Measurements from ENCODE around the gene COL19A1.
A peak's percentile ranks its signal among the peaks of the same experiment; 100 is the strongest.

COL19A1 gene

DNA sequence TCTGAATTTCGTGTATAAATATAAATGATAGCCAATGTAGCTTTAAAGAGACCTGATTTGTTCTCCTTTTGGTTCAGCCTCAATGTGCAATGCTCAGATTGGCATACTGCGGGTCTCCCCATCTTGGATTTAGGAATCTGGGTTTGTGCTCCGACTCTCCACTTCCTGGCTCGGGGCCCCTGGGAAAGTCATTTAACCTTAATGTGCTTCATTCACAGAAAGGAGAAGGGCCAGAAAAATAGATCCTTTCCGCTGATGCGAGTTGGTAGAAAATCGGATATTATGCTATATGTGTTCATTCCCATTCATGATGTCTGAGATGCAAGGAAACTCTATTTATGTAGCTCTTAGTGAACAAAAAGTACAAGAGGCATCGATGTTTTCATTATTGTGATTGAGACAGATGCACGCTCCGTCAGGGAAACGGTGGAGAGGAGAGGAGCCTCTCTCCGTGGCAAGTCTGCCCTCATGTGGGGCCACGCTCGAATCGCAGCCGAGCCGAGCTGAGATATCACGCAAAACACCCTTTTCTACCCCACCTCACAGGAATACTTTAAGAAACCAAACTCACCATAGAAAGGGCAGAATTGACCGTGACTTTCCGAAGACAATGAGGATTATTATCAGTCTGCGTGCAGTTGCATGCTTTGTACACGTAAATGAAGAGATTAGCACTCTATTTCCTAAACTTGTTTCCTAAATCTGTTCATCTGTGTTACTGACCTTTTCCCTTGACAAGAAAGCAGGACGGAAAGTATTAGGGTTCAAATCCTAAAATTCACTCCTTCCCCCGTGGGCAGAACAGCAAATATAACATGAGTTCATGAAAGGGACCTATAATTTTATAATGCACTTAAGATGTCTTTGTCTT is 300.0 kb downstream of the COL19A1 start:
- H4K91ac ChIP-seq (ENCODE audit: low read length), result no peak overlapping the region
- H3K36me3 ChIP-seq (ENCODE audit: control insufficient read depth in 1 of 2, insufficient read depth in 2 of 2, low read depth in 1 of 2, low read length in 2 of 2), result no peaks in the 10 kb centered on the region
- no peak overlapping the region for H3K18ac ChIP-seq (ENCODE audit: low read depth in 1 of 2, low read length in 2 of 2)
- H2BK12ac ChIP-seq (ENCODE audit: low read length in 2 of 2), result no peak overlapping the region
- peak overlapping the region; percentile 57 for H3K4me2 ChIP-seq (ENCODE audit: low read length, poor library complexity, severe bottlenecking)
- peak overlapping the region; percentile 59 for H3K9ac ChIP-seq (ENCODE audit: low read length)
- peaks cover 0 to 39% of the 10 kb centered on the region in 2 experiments for H3K27me3 ChIP-seq (ENCODE audit: control insufficient read depth in 1 of 2, insufficient read depth in 1 of 2, low read length in 2 of 2)
- WGBS, result 25% methylated on average over 21 of the region's 24 CpGs
- no peak overlapping the region for H2AFZ ChIP-seq (ENCODE audit: low read depth, low read length)
- peak overlapping the region in 1 of 2 experiments; percentile 72 for H3K4me3 ChIP-seq (ENCODE audit: insufficient read depth in 1 of 2, low read depth in 1 of 2, low read length in 2 of 2)
- no peak overlapping the region for H3K23ac ChIP-seq (ENCODE audit: low read length in 2 of 2)
- H2BK5ac ChIP-seq (ENCODE audit: low read depth, low read length, poor library complexity, severe bottlenecking), result no peak overlapping the region
- H4K8ac ChIP-seq (ENCODE audit: low read length), result no peak overlapping the region
- no peak overlapping the region for H2BK120ac ChIP-seq (ENCODE audit: low read depth, low read length)
- peak; percentile 59 for DNase-seq
- no peak overlapping the region for H2AK5ac ChIP-seq (ENCODE audit: low read length, severe bottlenecking)
- H3K4ac ChIP-seq (ENCODE audit: low read depth in 1 of 2, low read length in 2 of 2), result no peak overlapping the region
- H3K14ac ChIP-seq (ENCODE audit: low read length in 2 of 2), result no peak overlapping the region
- H3K4me1 ChIP-seq (ENCODE audit: control insufficient read depth, insufficient read depth, low read depth, low read length), result no peaks in the 10 kb centered on the region
- H2BK15ac ChIP-seq (ENCODE audit: low read depth, poor library complexity, severe bottlenecking), result no peak overlapping the region
- H3K9me3 ChIP-seq (ENCODE audit: control insufficient read depth, low read length), result no peaks in the 10 kb centered on the region
- no peaks in the 10 kb centered on the region for H3K79me1 ChIP-seq (replicated peaks; ENCODE audit: low read length, poor library complexity, severe bottlenecking)
- H3K27ac ChIP-seq (ENCODE audit: low read length, poor library complexity, severe bottlenecking), result no peak overlapping the region

DNA sequence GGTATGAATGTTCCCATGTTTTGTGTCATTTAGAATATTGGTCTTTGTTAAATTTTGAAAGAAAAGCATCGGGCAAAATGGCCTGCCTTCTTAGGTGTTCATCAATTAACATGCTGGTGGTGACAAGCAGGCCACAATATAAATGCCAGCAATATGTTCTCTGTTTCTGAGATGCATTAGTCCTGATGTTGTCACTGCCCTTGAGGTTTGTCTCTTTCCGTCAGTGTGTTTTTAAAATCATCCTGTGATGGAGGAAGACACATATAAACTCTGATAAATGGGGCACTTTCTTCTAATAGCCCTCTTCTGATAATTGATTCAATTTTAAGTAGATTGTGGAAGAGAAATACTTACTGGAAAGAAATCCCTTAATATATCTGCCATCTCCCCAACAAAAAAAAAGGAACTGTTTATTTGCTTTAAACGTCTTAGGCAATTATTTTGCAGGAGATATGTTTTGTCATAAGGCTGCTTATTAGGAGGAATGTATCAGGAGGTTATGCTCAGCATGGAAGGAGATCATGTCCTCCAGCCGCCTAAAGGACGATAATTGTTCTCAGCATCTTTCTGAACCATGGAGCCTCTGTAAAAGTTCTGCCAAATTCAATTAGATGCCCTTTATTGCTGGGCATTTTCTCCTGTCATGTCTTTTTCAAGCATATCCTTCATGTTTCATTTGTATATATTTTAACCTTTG is 302.5 kb downstream of the COL19A1 start:
- no peak overlapping the region for H3K9ac ChIP-seq (ENCODE audit: low read length)
- H2BK15ac ChIP-seq (ENCODE audit: low read depth, poor library complexity, severe bottlenecking), result no peak overlapping the region
- WGBS, result 80% methylated on average over 5 of the region's 5 CpGs
- H3K4me2 ChIP-seq (ENCODE audit: low read length, poor library complexity, severe bottlenecking), result no peak overlapping the region
- no peaks in the 10 kb centered on the region for H3K4me1 ChIP-seq (ENCODE audit: control insufficient read depth, insufficient read depth, low read depth, low read length)
- no peak overlapping the region for H3K23ac ChIP-seq (ENCODE audit: low read length in 2 of 2)
- H3K79me1 ChIP-seq (replicated peaks; ENCODE audit: low read length, poor library complexity, severe bottlenecking), result no peaks in the 10 kb centered on the region
- no peak overlapping the region for H3K4ac ChIP-seq (ENCODE audit: low read depth in 1 of 2, low read length in 2 of 2)
- no peak overlapping the region for H4K8ac ChIP-seq (ENCODE audit: low read length)
- peaks cover 0 to 37% of the 10 kb centered on the region in 2 experiments for H3K27me3 ChIP-seq (ENCODE audit: control insufficient read depth in 1 of 2, insufficient read depth in 1 of 2, low read length in 2 of 2)
- no peak overlapping the region for H3K27ac ChIP-seq (ENCODE audit: low read length, poor library complexity, severe bottlenecking)
- no peak overlapping the region for H2BK120ac ChIP-seq (ENCODE audit: low read depth, low read length)
- no peak overlapping the region for H3K18ac ChIP-seq (ENCODE audit: low read depth in 1 of 2, low read length in 2 of 2)
- no peak overlapping the region for H3K4me3 ChIP-seq (ENCODE audit: insufficient read depth in 1 of 2, low read depth in 1 of 2, low read length in 2 of 2)
- no peak overlapping the region for H2AFZ ChIP-seq (ENCODE audit: low read depth, low read length)
- no peaks in the 10 kb centered on the region for H3K9me3 ChIP-seq (ENCODE audit: control insufficient read depth, low read length)
- no peak for DNase-seq
- no peak overlapping the region for H3K14ac ChIP-seq (ENCODE audit: low read length in 2 of 2)
- H3K36me3 ChIP-seq (ENCODE audit: control insufficient read depth in 1 of 2, insufficient read depth in 2 of 2, low read depth in 1 of 2, low read length in 2 of 2), result no peaks in the 10 kb centered on the region
- no peak overlapping the region for H4K91ac ChIP-seq (ENCODE audit: low read length)
- no peak overlapping the region for H2BK12ac ChIP-seq (ENCODE audit: low read length in 2 of 2)
- H2AK5ac ChIP-seq (ENCODE audit: low read length, severe bottlenecking), result no peak overlapping the region
- H2BK5ac ChIP-seq (ENCODE audit: low read depth, low read length, poor library complexity, severe bottlenecking), result no peak overlapping the region

DNA sequence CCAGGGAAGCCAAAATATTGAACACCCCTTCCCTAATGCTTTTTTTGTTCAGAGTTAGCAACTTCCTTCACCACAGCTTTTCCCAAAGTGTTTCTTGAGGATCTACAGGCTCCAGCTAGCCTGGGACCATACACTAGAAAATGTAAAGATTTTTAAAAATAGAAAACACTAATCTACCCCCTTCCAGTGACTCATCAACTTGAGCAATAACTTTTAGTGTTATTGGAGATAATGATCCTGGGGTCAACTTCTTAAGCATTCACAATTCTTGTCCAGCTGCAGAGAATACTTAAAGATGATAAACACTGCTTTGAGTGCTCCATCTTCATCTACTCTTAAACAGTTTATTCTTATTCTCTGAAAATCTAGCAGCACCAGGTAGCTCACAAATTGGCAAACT is 304.9 kb downstream of the COL19A1 start:
- H4K8ac ChIP-seq (ENCODE audit: low read length), result no peak overlapping the region
- H3K23ac ChIP-seq (ENCODE audit: low read length in 2 of 2), result no peak overlapping the region
- H3K4me1 ChIP-seq (ENCODE audit: control insufficient read depth, insufficient read depth, low read depth, low read length), result no peaks in the 10 kb centered on the region
- no peak overlapping the region for H2AK5ac ChIP-seq (ENCODE audit: low read length, severe bottlenecking)
- no peak overlapping the region for H3K18ac ChIP-seq (ENCODE audit: low read depth in 1 of 2, low read length in 2 of 2)
- no peak overlapping the region for H2BK5ac ChIP-seq (ENCODE audit: low read depth, low read length, poor library complexity, severe bottlenecking)
- no peaks in the 10 kb centered on the region for H3K79me1 ChIP-seq (replicated peaks; ENCODE audit: low read length, poor library complexity, severe bottlenecking)
- H3K4me3 ChIP-seq (ENCODE audit: insufficient read depth in 1 of 2, low read depth in 1 of 2, low read length in 2 of 2), result no peak overlapping the region
- no peak overlapping the region for H3K27ac ChIP-seq (ENCODE audit: low read length, poor library complexity, severe bottlenecking)
- DNase-seq, result peak; percentile 63
- H3K4me2 ChIP-seq (ENCODE audit: low read length, poor library complexity, severe bottlenecking), result no peak overlapping the region
- no peaks in the 10 kb centered on the region for H3K9me3 ChIP-seq (ENCODE audit: control insufficient read depth, low read length)
- no peak overlapping the region for H3K4ac ChIP-seq (ENCODE audit: low read depth in 1 of 2, low read length in 2 of 2)
- H2BK15ac ChIP-seq (ENCODE audit: low read depth, poor library complexity, severe bottlenecking), result no peak overlapping the region
- H2BK12ac ChIP-seq (ENCODE audit: low read length in 2 of 2), result no peak overlapping the region
- H3K27me3 ChIP-seq (ENCODE audit: control insufficient read depth in 1 of 2, insufficient read depth in 1 of 2, low read length in 2 of 2), result peaks cover 0 to 28% of the 10 kb centered on the region in 2 experiments
- H4K91ac ChIP-seq (ENCODE audit: low read length), result no peak overlapping the region
- H3K36me3 ChIP-seq (ENCODE audit: control insufficient read depth in 1 of 2, insufficient read depth in 2 of 2, low read depth in 1 of 2, low read length in 2 of 2), result no peaks in the 10 kb centered on the region
- no peak overlapping the region for H2AFZ ChIP-seq (ENCODE audit: low read depth, low read length)
- no peak overlapping the region for H3K9ac ChIP-seq (ENCODE audit: low read length)
- no peak overlapping the region for H3K14ac ChIP-seq (ENCODE audit: low read length in 2 of 2)
- H2BK120ac ChIP-seq (ENCODE audit: low read depth, low read length), result no peak overlapping the region

DNA sequence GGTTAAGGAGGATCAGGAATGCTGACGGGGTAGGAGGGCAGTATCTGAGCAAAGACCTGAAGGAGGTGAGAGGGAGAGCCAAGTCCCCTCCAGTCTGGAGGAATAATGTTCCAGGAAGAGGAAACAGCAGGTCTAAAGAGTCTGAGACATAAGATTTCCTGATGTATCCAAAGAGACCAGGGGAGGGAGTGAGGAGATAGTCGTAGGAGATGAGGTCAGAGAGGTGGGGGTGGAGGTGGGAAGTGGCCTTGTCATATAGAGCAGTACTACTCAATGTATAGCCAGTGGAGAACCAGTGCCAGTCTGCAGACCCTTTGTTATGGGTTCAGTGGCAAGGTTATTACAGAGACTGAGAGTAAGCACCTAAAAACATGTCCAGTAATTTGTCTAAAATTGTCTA is 305.9 kb downstream of the COL19A1 start:
- WGBS, result 46% methylated on average over 2 of the region's 2 CpGs
- no peak overlapping the region for H2AK5ac ChIP-seq (ENCODE audit: low read length, severe bottlenecking)

More for the DNA sequence above, 305.9 kb downstream of the COL19A1 start:
- Histone ChIP-seq H3K4me2 (ENCODE audit: low read length, poor library complexity, severe bottlenecking) (no peak overlapping the region), H3K9me3 (ENCODE audit: control insufficient read depth, low read length) (no peaks in the 10 kb centered on the region), H2BK15ac (ENCODE audit: low read depth, poor library complexity, severe bottlenecking) (no peak overlapping the region), H3K23ac (ENCODE audit: low read length in 2 of 2) (no peak overlapping the region), H3K27ac (ENCODE audit: low read length, poor library complexity, severe bottlenecking) (no peak overlapping the region), H3K14ac (ENCODE audit: low read length in 2 of 2) (no peak overlapping the region), H2BK120ac (ENCODE audit: low read depth, low read length) (no peak overlapping the region), H2AFZ (ENCODE audit: low read depth, low read length) (no peak overlapping the region), H2BK5ac (ENCODE audit: low read depth, low read length, poor library complexity, severe bottlenecking) (no peak overlapping the region), H3K4ac (ENCODE audit: low read depth in 1 of 2, low read length in 2 of 2) (no peak overlapping the region), H3K79me1 (replicated peaks; ENCODE audit: low read length, poor library complexity, severe bottlenecking) (no peaks in the 10 kb centered on the region), H4K91ac (ENCODE audit: low read length) (no peak overlapping the region), H4K8ac (ENCODE audit: low read length) (no peak overlapping the region), H3K36me3 (ENCODE audit: control insufficient read depth in 1 of 2, insufficient read depth in 2 of 2, low read depth in 1 of 2, low read length in 2 of 2) (no peaks in the 10 kb centered on the region), H3K27me3 (ENCODE audit: control insufficient read depth in 1 of 2, insufficient read depth in 1 of 2, low read length in 2 of 2) (peaks cover 0 to 20% of the 10 kb centered on the region in 2 experiments), H3K18ac (ENCODE audit: low read depth in 1 of 2, low read length in 2 of 2) (peak overlapping the region in 1 of 2 experiments; percentile 40), H3K9ac (ENCODE audit: low read length) (no peak overlapping the region), H3K4me3 (ENCODE audit: insufficient read depth in 1 of 2, low read depth in 1 of 2, low read length in 2 of 2) (no peak overlapping the region), H3K4me1 (ENCODE audit: control insufficient read depth, insufficient read depth, low read depth, low read length) (no peaks in the 10 kb centered on the region), H2BK12ac (ENCODE audit: low read length in 2 of 2) (peak overlapping the region in 1 of 2 experiments; percentile 88)
- DNase-seq, result no peak

Data from mesenchymal stem cell (in vitro differentiated cells and primary cell).